GM20000 (cell line): ENCODE results near the gene NEK8.

Experiments used
- DNase-seq: peaks from one replicate; pipeline ENCODE4 v3.0.0; 2012; ENCODE audit warnings: low spot score
- TF ChIP-seq, protein P1 (sequence below): IDR thresholded peaks from 2 replicates; pipeline ENCODE4 v1.5.1; 2012; ENCODE audit warnings: mild to moderate bottlenecking, control low read depth; ENCODE audit errors: extremely low read depth, missing control alignments

NEK8 gene

DNA sequence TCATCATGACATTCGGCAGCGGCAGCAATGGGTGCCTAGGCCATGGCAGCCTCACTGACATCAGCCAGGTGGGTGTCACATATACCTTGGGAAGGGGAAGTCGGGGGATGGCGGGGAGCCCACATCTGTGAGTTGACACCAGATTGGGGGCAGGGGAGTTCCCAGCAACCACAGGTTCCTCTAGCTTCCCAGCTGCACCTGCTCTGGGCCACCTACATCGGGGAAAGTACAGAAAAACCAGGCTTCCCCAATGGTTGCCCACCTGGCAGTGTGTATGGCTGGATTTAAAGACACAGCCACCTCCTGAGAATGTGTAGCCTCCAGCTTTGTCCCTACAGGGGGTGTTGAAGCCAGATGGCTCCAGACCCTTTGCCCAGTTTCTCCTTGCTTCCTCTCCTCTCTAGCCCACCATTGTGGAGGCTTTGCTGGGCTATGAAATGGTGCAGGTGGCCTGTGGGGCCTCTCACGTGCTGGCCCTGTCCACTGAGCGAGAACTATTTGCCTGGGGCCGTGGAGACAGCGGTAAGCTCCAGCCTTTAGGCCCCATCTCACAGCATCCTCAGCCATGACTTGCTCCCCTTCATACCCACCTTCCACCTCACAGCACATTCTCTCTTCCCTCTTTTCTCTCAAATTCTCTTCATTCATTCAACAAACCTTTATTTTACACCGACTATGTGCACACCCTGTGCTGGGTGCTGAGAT, 10.2 kb downstream of the NEK8 start:
- TF ChIP-seq, protein P1, sequence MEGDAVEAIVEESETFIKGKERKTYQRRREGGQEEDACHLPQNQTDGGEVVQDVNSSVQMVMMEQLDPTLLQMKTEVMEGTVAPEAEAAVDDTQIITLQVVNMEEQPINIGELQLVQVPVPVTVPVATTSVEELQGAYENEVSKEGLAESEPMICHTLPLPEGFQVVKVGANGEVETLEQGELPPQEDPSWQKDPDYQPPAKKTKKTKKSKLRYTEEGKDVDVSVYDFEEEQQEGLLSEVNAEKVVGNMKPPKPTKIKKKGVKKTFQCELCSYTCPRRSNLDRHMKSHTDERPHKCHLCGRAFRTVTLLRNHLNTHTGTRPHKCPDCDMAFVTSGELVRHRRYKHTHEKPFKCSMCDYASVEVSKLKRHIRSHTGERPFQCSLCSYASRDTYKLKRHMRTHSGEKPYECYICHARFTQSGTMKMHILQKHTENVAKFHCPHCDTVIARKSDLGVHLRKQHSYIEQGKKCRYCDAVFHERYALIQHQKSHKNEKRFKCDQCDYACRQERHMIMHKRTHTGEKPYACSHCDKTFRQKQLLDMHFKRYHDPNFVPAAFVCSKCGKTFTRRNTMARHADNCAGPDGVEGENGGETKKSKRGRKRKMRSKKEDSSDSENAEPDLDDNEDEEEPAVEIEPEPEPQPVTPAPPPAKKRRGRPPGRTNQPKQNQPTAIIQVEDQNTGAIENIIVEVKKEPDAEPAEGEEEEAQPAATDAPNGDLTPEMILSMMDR, result no peak
- DNase-seq, result peak; percentile 57

DNA sequence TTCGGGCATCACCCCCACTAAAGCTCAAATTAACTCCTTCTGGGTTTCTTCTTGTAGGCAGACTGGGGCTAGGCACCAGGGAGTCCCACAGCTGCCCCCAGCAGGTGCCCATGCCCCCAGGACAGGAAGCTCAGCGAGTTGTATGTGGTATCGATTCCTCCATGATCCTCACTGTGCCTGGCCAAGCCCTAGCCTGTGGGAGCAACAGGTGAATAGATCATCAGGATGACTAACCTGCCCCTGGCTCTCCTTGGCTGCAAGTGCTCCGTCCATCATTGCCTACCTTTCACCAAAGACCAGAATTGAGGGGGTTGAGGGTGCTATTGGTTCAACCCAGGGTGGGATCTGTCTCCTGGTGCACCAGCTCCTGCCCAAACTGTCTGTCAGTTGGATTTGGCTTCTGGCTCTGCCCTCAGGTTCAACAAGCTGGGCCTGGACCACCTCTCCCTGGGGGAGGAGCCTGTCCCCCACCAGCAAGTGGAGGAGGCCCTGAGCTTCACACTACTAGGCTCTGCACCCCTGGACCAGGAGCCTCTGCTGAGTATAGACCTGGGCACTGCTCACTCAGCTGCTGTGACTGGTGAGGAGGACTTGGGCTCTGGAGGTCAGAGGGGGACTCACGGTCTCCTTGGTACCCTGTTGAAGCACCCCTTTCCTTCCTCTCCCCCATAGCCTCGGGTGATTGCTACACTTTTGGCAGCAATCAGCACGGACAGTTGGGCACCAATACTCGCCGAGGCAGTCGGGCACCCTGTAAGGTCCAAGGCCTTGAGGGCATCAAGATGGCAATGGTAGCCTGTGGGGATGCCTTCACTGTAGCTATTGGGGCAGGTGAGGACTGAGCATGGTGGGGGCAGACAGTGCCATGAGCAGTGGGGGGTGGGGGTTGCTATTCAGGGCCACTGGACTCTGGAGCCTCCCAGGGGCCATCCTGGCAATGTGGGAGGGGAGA, 12.1 kb downstream of the NEK8 start:
- no peak for DNase-seq
- TF ChIP-seq, protein P1, result no peak

DNA sequence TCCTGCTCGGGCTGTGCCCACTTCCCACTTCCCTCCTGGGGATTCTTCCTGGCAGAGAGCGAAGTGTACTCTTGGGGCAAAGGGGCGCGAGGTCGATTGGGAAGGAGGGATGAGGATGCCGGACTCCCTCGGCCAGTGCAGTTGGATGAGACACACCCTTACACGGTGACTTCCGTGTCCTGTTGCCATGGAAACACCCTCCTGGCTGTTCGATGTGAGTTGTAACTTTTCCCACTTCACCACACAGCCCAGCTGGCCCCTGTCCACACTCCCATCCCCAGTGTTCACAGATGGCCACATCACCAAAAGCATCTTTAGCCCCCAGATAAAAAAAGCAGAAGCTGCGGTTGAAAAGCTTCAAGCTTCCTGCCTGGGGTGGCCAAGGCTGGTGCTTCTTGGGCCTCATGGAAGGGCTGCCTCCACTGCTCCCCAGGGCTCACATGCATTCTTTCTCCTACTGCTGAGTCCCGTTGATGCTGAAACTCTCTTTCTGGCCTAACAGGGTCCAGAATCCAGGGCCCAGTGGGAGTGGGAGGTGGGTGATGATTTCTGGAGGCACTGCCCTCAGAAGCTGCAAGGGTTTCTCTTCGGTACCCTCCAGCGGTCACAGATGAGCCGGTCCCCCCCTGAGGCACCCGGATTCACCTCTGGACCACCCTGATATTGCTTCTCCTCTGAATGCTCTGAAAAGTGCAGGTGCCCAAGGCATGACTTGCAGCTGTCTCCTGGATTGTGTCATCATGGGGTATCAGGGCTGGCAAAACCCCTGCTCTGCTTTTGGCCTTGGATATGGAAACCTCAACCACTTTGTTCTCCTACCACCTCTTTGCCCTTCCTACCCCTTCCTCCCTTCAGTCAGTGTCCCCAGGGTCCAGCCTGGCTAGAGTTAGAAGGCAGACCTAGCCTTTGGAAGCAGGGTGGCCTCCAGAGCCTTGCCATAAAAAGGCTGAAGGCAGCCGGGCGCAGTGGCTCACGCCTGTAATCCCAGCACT, 13.1 kb downstream of the NEK8 start:
- peak; percentile 66 for DNase-seq
- TF ChIP-seq, protein P1, result no peak

DNA sequence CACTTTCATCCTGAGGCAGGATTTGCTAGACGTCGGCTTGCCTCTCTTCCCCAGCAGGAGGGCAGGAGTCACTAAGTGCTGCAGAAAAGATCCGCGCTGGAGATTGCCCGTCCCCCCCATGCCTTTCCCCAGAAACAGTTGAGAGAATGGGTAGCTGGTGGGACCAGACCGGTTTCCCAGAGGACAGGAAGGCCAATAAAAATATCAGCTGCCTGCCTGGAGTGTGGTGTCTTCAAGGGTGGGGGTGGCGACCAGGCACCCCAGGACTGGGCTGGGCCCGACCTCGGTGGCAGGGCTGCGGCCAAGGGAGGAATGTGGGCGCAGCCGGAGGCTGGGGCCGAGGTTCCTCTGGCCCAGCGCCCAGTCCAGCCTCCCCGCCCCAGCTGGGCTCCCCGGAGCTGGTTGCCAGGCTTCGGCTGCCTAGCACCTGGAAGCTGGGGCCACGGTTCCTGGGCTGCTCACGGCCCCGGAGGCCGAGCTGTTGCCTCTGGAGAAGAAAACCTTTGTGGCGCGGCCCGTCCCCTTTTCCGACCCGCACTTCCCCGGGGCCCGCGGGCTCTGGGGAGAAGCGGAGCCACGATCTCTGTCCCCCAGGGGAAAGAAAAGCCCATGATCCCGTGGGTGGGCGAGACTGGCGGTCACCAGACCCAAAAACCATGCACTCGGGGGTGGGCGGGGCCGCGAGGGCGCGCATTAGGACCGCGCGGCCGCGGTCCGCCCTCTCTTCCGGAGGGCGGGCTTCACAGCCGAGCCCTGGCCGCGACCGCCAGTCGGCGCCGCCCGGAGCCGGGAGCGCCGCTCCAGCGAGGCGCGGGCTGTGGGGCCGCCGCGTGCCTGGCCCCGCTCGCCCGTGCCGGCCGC, 14.9 kb downstream of the NEK8 start, which contains the start of gene TRAF4:
Gene TRAF4, plus strand, starts transcription at position 769 of the 861 bp plus-strand sequence. CDS start 102 bp downstream, outside the sequence.
- peak; percentile 93 for DNase-seq
- TF ChIP-seq, protein P1, result peak; percentile 26

DNA sequence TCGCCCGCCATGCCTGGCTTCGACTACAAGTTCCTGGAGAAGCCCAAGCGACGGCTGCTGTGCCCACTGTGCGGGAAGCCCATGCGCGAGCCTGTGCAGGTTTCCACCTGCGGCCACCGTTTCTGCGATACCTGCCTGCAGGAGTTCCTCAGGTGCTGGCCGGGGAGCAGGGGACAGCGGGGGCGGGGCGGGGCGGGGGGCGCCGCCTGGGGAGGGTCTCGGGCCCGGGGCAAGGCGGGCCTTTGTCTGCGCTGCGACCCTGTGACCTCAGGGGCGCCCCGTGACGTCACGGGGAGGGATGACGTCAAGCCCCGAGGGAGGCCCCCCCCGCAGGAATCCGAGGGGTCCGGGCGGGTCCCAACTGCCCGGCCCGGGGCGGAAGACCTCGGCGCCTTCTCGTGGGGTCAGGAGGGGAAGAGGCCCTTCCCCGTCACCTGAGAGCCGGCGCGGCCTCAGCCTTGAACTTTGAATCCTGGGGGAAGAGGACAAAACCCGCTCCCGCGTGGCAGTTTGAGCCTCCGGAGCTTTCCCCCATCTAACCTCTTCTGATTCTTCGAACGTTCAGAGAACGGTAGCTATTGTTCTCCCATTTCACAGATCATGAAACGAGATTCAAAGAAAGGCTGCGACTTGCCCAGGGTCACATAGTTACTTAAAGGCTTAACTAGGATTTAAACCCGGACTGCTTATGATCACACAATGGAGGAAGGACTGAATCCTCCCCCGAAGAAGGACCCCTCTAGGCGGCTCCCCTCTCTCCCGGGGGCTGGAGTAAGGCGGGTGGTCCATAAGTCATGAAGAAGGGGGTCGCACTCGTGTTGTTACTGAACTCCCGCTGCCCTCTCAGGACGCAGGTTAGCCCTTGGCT, 15.8 kb downstream of the NEK8 start:
- TF ChIP-seq, protein P1, result no peak
- DNase-seq, result peak; percentile 80
